Activated CD4-positive, CD25-positive, alpha-beta regulatory T cell treated with anti-CD3 and anti-CD28 coated beads, Interleukin-2, amount 50 U/mL, for 24 hours (primary cell): ENCODE measurements around the gene LRRC4B.
"Not testable (repeated sequence)": the region's sequence is repeated elsewhere in the genome, so short reads cannot be mapped to it uniquely, and the experiment has no call there.

Source experiments
- ATAC-seq, 2 donors: fragments of 150-1000 bp; cut with Tn5 transposase; one replicate each; pipeline ENCODE4 v1.10.0; 2021; ENCODE audit warnings: mild to moderate bottlenecking in 1 of 2, moderate library complexity in 1 of 2

The LRRC4B gene

DNA sequence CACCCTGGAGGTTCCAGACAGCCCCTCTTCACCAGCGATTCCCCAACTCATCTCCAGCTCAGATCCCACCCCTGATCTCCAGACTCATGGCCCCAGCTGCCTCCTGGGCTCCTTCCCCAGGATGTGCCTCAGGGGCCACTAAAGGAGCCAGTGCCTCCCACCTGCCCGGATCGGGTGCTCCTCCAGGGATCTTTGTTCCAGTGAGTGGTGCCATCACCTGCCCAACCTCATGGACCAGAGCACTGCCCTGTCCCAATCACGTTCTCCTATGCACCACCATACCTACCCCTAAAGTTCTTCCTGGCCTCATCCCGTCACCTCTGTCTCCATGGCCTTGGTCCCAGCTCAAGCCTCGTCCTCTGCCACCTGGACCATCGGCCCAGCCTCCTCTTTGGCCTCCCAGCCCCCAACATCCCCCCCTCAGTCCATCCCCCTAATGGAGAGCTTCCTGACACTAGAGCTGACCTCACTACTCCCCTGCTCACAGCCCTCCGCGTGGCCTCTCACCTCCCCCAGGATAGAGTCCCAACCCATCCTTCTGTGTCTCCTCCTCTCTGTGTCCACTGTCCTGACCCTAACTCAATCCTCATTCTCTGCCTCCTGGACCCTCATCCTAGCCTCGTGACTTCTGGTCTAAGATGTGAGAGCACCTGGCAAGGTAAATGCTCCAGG, 82.8 kb downstream of the LRRC4B start:
- no peak for ATAC-seq

DNA sequence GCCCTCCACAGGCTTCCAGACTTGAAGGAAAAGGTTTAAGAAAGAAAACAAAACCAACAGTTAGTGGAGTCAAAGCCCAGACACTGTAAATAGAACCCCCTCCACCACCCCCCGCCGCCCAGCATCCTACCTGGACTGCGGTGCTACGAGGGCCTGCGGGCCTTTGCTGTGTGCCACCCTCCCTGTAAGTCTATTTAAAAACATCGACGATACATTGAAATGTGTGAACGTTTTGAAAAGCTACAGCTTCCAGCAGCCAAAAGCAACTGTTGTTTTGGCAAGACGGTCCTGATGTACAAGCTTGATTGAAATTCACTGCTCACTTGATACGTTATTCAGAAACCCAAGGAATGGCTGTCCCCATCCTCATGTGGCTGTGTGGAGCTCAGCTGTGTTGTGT, 85.3 kb downstream of the LRRC4B start:
- ATAC-seq, result no peak

DNA sequence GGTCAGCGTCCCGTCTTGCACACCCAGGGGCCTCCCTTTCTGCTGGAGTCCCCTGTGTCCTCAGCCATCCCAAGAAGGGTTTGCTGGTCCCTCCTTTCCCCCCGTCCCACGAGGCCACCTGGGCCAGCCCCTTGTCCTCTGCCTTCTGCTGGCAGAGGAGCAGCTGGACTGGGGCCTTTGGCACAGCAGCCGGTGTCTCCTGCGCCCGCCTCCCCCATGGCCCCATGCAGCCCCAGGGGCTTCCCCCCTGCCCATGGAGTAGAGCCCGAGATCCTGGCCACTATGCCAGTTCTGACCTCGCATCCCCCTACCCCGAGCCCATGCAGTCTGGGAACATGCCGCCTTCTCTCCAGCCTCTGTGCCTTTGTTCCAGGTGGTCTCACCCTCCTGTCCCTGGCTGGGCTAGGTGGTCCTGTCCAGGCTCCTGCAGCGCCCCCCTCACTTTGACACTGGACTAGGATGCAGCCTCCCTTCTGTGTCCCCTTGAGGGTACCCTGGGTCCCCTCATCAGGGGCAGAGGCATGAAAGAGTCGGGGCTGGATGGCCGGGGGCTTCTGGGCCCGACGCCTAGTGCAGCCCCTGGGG, 85.9 kb downstream of the LRRC4B start:
- no peak for ATAC-seq

DNA sequence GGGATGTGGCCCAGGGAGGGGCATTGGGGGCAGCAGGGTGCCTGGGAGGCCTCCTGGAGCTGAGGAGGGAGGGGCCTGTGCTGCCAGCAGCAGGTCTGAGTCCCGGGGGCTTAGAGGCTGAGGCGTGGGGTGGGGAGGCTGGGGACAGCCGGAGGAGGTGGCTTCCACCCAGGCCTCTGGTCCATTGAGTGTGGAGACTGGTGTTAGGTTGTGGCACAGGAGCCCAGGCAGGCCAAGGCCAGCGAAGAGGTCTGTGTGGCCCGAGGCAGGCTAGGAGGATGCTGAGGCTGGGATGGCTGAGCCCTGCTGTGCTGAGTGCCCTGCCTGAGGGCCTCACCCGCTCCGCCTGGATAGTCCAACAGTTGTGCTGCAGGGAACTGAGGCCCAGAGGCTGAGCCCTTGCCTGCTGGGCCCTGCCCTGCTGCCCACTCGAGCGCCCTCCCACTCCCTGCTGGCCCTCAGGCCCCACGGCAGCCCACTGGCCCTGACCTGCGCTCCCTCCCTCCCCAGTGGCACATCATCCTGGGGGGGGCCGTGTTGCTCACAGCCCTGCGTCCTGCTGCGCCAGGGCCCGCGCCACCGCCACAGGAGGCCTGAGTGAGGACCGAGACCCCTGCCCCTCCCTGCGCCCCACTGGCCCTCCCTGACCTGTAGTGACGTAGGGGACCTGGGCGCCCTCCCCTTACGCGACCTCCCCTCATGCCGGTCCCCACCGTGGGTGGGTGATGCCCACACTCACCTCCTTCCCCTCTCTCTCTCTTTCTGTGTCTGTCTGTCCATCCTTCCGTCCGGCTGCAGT, 86.7 kb downstream of the LRRC4B start:
- no peak for ATAC-seq

DNA sequence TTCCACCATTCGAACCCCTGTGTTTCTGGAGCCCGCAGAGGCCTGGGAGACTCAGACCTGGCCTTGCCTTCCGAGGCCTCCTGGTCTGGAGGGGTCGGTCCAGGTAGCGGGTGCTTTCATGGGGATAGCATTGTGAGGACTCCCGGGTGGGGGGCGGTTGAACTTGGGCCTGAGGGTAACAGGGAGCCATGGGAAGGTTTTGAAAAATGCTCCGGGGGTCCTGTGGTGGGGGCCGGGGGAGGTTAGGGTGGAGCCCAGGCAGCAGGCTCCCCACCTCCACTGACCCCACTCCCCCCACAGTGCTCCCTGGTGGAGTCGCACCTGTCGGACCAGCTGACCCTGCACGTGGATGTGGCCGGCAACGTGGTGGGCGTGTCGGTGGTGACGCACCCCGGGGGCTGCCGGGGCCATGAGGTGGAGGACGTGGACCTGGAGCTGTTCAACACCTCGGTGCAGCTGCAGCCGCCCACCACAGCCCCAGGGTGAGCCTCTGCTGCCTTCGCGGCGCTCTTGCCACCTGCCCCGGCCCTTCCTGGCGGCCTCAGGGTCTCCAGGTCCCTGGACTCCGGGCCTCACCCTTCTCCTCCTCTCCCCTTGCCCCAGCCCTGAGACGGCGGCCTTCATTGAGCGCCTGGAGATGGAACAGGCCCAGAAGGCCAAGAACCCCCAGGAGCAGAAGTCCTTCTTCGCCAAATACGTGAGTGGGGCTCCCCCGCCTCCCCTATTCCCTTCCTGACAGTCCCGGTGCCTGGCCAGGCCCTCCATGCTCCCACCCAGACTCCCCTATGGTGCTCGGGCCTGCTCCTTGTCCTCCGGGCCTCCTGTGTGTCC, 87.7 kb downstream of the LRRC4B start:
- no peak for ATAC-seq

DNA sequence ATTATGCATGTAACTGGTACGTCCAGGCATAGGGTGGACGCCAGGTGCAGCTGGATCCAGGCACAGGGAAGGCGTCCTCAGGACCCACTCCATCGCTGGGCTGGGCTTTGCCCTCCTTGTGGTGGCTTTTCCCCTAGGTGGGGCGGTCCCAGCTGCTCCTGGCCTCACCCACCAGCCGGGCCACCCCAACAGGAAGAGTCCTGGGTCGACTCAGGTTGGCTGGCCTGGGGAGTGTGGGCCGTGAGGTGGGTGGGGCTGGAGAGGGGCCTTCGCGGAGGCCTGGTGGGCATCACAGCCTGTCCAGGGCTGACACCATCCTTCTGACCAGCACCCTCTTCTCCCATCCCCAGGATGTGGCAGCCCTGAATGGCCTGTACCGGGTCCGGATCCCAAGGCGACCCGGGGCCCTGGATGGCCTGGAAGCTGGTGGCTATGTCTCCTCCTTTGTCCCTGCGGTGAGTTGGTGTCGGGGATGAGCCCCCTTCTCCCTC, 88.4 kb downstream of the LRRC4B start:
- no peak for ATAC-seq

DNA sequence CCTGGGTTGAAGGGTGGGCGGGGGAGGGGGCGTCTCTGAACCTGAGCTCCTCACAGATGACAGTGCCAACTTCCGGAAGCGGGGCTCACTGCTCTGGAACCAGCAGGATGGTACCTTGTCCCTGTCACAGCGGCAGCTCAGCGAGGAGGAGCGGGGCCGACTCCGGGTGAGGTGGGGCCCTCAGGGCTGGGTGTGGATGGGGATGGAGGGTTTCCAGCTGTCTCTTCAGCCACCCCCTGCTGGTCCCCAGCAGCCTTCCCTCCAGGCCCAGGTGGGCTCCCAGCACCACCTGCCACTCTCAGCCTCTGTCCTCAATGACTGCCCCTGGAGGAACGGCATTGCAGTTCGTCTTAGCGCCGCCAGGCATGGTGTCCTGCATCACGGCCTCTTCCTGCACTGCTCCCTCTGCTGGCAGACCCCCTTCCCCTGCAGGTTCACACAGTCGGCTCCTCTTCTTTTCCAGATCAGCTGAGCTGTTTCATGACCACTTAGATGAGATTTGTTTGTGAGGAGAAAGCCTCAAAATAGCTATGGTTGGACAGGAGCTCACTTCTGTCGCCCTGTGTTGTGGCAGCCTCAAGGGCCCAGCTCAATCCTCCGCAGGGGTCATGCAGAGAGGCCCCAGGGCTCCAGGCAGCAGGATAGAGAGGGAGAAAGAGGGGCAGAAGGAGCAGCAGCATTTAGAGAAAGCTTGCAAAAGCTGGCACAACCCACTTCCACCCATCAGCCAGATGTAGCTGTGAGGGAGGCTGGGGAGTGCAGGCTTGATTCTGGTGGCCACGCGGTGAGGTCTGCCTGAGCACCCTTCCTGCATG, 89.1 kb downstream of the LRRC4B start:
- no peak for ATAC-seq

DNA sequence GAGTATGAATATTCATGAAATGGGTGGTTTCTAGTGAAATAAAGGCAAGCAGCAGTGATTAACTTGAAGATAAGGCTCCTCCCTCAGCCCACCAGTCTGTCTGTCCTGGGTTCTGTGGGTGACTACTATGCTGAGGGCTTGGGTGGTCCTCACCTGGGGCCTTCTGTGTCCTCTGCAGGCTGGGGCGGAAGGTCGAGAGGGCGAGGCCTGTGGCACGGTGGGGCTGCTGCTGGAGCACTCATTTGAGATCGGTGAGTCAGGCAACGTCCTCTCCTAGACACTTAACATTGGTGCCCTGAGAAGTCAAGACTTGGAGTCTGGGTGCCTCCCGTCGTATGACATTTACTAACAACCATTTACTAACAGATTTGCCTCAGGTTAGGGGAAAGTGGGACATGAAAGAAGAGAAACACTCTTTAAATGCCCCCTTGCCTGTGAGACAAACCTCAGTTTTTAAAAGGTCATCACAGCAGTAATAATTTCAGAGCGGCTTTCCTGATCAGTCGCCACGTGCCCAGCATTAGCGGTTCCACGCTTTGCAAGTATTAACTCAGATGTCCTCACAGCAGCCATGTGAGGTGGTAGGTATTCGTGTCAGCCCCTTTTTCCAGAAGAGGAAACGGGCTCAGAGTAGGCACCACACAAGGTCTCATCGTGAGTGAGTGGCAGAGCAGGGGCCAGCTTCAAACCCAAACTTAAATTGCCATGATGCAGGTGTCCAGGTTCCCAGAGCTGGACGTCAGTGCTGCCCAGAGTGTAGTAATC, 90.3 kb downstream of the LRRC4B start:
- no peak for ATAC-seq

DNA sequence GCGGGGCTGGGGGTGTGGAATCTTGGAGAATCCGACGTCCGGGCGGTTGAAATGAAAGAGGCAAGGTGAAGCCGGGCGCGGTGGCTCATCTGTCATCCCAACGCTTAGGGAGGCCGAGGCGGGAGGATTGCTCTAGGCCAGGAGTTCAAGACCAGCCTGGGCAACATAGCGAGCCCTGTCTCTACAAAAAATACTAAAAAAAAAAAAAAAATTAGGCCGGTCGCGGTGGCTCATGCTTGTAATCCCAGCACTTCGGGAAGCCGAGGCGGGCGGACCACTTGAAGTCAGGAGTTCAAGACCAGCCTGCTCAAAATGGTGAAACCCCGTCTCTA, 91.4 kb downstream of the LRRC4B start:
- no peak for ATAC-seq

DNA sequence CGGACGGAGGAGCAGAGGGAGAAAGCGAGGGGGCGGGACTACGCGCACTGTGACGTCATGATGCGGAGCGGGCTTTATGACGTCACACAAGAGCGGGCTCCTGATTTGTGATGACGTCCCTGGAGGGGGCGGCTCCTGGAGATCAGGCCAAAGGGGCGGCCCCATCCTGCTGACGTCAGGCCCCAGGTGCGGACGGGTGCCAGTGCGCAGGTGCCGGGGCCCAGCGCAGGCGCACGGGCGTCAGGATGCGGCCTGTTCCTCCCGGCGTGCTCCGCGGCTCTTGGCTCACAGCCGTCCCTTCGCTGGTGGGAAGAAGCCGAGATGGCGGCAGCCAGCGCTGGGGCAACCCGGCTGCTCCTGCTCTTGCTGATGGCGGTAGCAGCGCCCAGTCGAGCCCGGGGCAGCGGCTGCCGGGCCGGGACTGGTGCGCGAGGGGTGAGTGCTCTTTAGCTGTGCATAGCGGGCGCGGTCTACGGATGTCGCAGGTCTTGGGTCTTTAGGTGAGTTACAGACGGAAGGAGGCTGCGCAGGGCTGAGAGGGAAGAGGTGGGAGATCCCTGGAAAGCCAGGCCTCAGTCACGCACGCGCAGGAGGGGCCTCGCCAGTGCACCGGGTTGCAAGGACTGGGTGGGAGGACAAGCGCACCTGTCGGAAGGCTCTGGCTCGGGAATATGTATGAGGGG, 91.9 kb downstream of the LRRC4B start, which contains the start of the genes EMC10 and GARIN5A:
TSS of gene EMC10 (plus strand) at position 284 of the 683 bp plus-strand sequence. CDS start at position 322, 38 bp downstream.
TSS of gene GARIN5A (minus strand) at position 625 of the 683 bp plus-strand sequence. CDS start at position 165, 460 bp downstream.
- peak; percentile 91 to 94 for ATAC-seq

DNA sequence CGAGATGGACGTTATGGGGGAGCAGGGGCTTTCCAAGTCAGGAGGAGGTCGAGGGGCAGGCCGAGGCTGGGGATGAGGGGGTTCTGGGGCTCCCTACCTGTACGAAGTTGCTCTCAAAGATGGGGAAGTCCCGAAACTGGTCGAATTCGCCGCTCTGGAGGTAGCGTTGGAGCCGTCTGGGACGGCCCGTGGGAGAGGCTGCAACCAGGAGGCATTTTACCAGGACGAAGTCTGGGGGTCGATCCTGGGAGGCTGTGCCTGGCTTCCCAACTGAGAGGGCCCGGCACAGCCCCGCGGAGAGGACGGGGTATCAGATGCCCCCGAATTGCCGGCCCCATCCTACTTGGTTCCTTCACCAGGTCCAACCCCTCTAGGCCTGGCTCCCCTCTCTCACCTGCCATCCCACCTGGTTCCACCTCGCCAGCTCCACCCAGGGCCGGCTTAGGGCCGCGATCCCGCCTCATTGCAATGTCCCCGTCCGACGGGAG, 92.5 kb downstream of the LRRC4B start:
- ATAC-seq, result peak in 1 of 2 donors; percentile 14

DNA sequence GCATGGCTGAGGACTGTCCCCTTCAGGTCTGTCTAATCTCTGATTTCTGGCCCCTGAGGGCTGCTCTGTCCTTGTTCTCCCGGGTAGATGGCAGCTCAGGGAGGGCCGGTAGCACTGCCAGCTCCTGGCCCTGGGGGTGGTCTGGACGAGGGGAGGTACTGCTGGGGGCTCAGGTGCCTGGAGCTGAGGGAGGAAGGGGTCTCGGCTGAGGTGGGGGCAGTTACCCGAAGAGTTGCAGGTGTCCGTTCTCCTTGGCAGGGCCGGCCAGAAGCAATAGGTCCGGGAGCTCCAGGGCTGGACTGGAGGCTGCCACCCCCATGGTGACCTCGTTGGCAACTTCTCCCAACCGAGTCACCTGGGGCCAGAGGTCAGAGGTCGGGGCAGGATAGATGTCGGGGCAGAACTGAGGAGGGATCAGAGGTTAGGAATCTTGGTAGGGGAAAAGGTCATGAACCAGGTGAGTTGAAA, 93.1 kb downstream of the LRRC4B start:
- no peak for ATAC-seq

DNA sequence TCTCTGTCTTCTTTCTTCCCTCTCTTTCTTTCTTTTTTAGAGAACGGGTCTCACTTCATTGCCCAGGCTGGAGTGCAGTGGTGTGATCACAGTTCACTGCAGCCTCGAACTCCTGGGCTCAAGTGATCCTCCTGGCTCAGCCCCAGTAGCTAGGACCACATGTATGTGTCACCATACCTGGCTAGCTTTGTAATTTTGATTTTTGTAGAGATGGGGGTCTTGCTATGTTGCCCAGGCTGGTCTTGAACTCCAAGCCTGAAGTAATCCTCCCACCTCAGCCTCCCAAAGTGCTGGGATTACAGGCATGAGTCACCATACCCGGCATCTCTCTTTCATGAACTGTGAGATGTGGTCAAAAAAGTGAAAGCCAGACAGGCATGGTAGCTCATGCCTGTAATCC, 94.9 kb downstream of the LRRC4B start:
- ATAC-seq, result not testable (repeated sequence)

DNA sequence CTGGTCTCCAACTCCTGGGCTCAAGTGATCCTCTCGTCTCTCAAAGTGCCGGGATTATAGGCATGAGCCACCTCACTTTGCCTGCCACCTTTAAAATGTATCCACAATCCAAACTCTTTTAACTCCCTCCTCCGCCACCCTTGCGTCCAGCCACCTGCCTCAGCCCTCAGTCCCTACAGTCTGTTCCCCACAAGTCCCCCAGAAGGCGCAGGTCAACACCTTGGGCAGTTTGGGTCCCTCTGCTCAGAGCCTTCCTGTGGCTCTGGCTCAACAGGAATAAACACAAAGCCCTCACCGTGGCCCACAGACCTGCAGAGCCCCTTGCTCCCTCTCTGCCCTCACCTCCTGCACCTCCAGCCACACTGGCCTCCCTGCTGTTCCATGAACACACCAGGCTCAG, 99.4 kb downstream of the LRRC4B start:
- ATAC-seq, result no peak

DNA sequence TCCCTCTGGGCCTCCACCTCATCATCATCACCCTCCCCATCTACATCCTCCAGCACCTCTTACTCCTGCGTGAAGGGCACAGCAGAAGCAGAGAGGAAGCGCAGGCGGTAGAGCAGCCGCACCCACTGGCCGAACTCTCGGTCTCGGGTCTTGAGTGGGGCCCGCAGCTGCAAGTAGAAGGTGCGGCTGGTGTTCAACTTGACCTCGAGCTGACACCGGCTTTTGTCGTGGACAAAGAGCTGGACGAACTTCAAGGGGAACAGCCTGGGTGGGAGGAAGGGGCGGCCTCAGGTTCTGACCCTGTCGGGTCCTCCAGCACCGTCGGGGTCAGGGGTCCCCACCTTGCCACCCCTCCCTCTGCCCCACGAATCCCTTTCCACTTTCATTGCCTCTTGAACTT, 100.7 kb downstream of the LRRC4B start:
- no peak for ATAC-seq
